HG02623 (cell line): ENCODE data around the gene UPK3B.
"Not testable (repeated sequence)": the region's sequence is repeated elsewhere in the genome, so short reads cannot be mapped to it uniquely, and the experiment has no call there.

Experiments used
- ATAC-seq: cut with Tn5 transposase; IDR thresholded peaks from one replicate; pipeline ENCODE4 v1.9.1; 2021; ENCODE audit warnings: moderate library complexity; ENCODE audit not compliant: unreplicated experiment

The UPK3B gene

GRCh38 chr7:76487969-76488368 lies 22.4 kb upstream of the UPK3B start:
- ATAC-seq, result not testable (repeated sequence)

- not testable (repeated sequence) for ATAC-seq
Measured at GRCh38 chr7:76492139-76492538, 18.2 kb upstream of the UPK3B start.

- not testable (repeated sequence) for ATAC-seq
Measured at GRCh38 chr7:76495717-76496116, 14.6 kb upstream of the UPK3B start.

- ATAC-seq, result not testable (repeated sequence)
Measured at GRCh38 chr7:76497918-76498582, 12.3 kb upstream of the UPK3B start.

- ATAC-seq, result not testable (repeated sequence)
Measured at GRCh38 chr7:76498583-76499200, 11.7 kb upstream of the UPK3B start.

- ATAC-seq, result not testable (repeated sequence)
Measured at GRCh38 chr7:76499201-76499923, 11.0 kb upstream of the UPK3B start.

- not testable (repeated sequence) for ATAC-seq
Measured at GRCh38 chr7:76499924-76500241, 10.5 kb upstream of the UPK3B start.

GRCh38 chr7:76502224-76502623 lies 8.1 kb upstream of the UPK3B start:
- not testable (repeated sequence) for ATAC-seq

- ATAC-seq, result not testable (repeated sequence)
Measured at GRCh38 chr7:76502836-76503235, 7.5 kb upstream of the UPK3B start.

- ATAC-seq, result not testable (repeated sequence)
Measured at GRCh38 chr7:76503244-76503643, 7.1 kb upstream of the UPK3B start.

GRCh38 chr7:76504351-76505167 lies 5.8 kb upstream of the UPK3B start:
- ATAC-seq, result not testable (repeated sequence)

GRCh38 chr7:76505168-76506080 lies 4.9 kb upstream of the UPK3B start:
- no peak for ATAC-seq

- ATAC-seq, result no peak
Measured at GRCh38 chr7:76506081-76506440, 4.3 kb upstream of the UPK3B start.

GRCh38 chr7:76506643-76507042 lies 3.7 kb upstream of the UPK3B start:
- not testable (repeated sequence) for ATAC-seq

GRCh38 chr7:76507723-76508406 lies 2.5 kb upstream of the UPK3B start:
- ATAC-seq, result no peak

- ATAC-seq, result not testable (repeated sequence)
Measured at GRCh38 chr7:76511200-76511910, 1.0 kb downstream of the UPK3B start.

GRCh38 chr7:76511911-76512885 lies 1.8 kb downstream of the UPK3B start:
- ATAC-seq, result not testable (repeated sequence)
